NCI-H1436 (cell line): ENCODE results near the gene CNTNAP2.

Source experiments
- DNase-seq: peaks from one replicate; lab custom pipeline; 2025; lab: John Stamatoyannopoulos, UW

The CNTNAP2 gene

DNA sequence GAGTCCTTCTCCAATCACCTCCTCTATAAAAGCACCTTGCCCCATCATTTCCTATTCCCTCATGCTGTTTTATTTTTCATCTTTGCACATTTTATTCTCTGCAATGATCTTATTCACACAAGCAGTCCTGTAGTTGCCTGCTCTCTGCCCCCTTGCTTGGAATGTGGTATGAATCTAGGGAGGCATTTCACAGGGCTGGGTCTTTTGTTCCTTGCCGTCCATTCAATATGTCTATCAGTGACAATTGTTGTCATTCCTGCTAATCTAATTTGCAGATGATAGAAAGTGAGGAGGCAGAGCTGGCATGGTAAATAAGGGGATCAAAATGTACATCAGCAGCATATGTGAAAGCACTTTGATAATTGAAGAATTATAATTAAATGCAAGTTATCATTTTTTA, 2227.8 kb downstream of the CNTNAP2 start:
- no peak for DNase-seq

- DNase-seq = no peak
These were observed 2231.4 kb downstream of the CNTNAP2 start for GRCh38 chr7:148347981-148348380.

- peak; percentile 17 for DNase-seq
These were observed 2231.9 kb downstream of the CNTNAP2 start for GRCh38 chr7:148348466-148348865.

DNA sequence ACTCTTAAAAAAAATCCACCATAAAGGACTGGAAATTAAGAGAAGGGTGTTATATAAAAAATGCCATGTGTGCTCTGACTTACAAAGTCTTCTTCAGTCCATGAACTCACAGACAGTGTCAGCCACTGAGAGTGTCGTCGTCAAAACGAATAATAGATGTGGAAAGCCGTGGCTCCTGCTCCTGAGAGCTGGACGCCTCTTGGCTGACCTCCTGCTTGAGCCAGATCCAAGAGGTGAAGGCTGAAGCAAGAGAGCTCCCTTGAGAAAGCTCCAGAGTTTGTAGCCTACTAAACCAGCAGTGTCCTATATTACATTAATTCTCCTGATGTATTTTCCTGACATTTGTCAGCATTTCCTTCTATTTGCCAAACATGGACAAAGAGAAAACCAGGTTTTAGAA, 2239.7 kb downstream of the CNTNAP2 start:
- no peak for DNase-seq

- no peak for DNase-seq
These were observed 2245.9 kb downstream of the CNTNAP2 start for GRCh38 chr7:148362541-148362940.

- DNase-seq = no peak
These were observed 2251.3 kb downstream of the CNTNAP2 start for GRCh38 chr7:148367731-148368475.

- no peak for DNase-seq
These were observed 2252.0 kb downstream of the CNTNAP2 start for GRCh38 chr7:148368562-148368961.

- DNase-seq = no peak
These were observed 2254.8 kb downstream of the CNTNAP2 start for GRCh38 chr7:148371280-148371937.

- DNase-seq = no peak
These were observed 2258.0 kb downstream of the CNTNAP2 start for GRCh38 chr7:148374396-148375259.

GRCh38 chr7:148379677-148380076, 2263.1 kb downstream of the CNTNAP2 start:
- no peak for DNase-seq

DNA sequence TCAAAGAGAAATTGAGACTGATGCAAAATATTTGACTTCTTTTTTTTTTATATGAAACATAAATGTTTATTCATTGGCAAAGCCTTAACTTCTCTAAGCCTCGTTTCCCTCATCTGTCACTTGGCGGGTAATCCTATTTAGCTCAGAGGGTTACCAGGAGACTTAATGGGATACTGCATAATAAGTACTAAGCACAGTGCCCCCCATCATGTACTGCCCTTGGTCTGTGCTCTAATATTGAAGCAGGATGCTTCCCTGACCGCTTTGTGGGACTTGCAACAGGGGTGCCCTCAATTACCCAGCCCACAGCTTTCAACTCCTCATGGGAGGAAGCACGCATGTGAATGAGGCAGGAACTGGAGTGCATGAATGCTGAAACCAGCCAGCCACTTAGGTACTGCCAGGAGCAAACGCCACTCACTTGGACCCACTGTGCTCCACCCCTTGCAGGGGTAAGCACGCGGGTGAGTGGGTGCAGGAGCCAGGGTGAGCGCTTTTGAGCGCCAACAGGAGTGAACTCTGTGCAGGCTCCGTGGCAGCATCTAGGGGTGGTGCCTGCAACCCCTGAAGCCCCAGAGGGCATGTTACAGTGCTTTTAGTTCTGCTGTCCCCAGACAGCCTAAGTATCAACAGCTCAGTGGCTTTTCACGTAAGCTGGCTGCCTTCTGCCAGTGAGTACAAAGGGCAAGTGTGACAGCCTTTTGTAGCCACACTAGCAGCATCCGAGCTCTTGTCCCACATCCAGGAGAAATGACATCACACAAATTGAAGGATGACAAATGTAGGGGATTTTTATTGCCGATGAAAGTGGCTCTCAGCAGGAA, 2264.2 kb downstream of the CNTNAP2 start:
- no peak for DNase-seq

DNA sequence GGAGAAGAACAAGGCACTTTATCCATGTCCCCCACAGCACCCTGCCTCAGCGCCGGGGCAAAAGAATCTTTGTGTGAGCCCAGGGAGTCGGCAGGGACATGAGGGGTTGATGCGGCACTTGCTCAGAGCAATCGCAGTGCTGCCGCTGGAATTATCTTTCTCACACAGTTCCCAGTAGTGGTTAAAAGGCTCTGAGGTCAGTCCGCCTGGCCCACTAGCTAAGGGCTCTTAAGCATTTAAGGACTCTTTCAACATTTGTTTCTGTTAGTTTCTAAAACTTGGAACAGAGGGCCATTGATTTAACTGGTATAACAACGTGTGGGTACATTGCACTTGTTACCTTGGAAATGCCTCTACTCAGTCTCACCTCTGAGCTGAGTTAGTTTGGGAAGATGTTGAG, 2266.0 kb downstream of the CNTNAP2 start:
- no peak for DNase-seq

DNA sequence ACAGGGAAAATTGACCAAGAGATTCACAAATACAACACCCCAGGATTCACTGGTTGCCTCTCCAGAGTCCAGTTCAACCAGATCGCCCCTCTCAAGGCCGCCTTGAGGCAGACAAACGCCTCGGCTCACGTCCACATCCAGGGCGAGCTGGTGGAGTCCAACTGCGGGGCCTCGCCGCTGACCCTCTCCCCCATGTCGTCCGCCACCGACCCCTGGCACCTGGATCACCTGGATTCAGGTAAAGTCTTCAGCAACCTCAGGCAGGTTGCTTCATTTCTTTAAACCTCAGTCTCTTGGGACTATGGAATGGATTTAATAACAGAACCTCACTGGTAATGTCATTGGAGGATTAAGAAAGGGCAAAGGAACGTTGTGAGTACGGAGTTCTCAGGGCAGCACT, 2267.1 kb downstream of the CNTNAP2 start:
- no peak for DNase-seq

- DNase-seq = no peak
These were observed 2268.5 kb downstream of the CNTNAP2 start for GRCh38 chr7:148385009-148385682.

- no peak for DNase-seq
These were observed 2273.8 kb downstream of the CNTNAP2 start for GRCh38 chr7:148390381-148390780.

DNA sequence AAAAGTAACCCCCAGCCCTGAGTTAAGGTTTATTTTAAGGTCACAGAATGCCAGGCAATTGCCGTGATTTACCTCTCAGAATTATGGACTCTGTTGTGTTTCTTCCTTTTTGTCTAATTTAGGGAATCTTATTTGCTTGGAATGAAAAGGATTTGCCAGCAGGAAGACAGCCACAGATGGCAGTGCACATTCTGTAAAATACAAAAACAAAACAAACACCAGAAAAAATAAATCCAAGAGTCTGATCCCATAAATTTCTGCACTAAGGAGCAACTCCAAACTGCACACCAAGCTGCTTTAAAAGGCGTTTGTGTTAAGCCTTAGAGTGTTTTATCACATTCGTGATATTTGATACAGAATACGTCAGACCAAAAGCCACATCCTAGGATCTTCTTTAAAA, 2275.0 kb downstream of the CNTNAP2 start:
- no peak for DNase-seq

GRCh38 chr7:148394582-148394981, 2278.0 kb downstream of the CNTNAP2 start:
- DNase-seq = no peak

GRCh38 chr7:148395352-148395811, 2278.8 kb downstream of the CNTNAP2 start:
- no peak for DNase-seq

DNA sequence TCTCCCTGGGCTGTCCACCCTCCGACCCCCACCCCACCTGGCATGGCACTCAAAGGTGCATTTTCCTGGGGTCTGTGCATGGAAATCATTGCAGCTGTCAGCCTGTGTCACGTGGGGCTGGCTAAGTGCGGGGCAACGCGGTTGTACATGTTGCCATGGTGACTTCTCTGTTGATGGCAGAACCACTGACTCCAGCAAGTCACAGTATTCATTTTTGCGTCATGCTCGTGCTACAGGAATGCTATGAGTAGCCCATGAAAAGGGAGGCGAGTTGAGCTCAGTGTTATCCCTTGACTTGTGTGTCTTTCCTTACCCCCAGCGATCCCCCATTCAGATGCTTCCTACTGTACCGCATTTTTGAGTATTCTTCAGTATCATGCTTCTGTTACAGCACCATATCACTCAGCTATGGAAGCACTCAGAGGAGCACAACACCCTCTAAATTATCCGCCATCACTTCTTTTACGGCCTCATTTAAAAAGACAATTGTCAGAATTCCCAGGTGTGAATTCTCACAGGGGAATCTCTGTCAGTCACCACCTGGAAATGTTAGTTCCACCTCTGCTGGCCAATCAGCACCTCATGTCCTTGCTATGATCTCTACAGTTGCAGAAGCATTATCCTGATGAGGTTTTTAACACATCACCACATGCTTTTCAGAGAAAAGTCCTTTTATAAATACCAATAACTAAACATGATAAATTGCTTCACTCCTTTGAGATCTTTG, 2279.6 kb downstream of the CNTNAP2 start:
- no peak for DNase-seq

DNA sequence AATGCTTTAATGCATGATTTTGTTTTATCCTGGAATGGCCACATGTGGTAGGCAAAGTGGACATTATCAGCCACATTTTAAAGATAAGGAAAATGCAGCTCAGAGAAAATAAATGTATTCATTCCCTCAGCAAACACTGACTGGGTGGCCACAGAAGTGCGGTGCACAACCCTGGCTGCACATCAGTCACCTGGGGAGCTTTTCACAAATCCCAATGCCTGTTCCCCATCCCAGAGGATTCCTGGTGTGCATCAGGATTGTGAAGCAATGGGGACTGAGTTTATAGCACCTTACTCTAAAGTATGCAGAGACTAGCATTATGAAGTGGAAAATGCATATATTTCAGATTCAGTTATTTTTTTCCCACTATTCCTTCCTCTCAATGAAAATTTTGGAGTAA, 2280.5 kb downstream of the CNTNAP2 start:
- no peak for DNase-seq

- no peak for DNase-seq
These were observed 2280.9 kb downstream of the CNTNAP2 start for GRCh38 chr7:148397551-148397950.
